Naive B cell (primary cell): ENCODE results near the gene CDC25B. TPM values are rescaled to one million over a fixed set of nuclear protein-coding genes. Genes with fewer than 3 reads are reported as not detected.

Source experiments
- ATAC-seq, 2 donors: fragments of 150-1000 bp; cut with Tn5 transposase; 2 replicates each; pipeline ENCODE4 v1.10.0; 2021; ENCODE audit warnings: low read depth in 2 of 2, mild to moderate bottlenecking in 2 of 2, moderate library complexity in 2 of 2
- DNase-seq: peaks from one replicate; pipeline ENCODE4 v3.0.0; 2022
- H3K27ac Mint-ChIP-seq, 6 donors: one replicate each; pipeline ENCODE4 v1.8.0; 2020 to 2022; ENCODE audit warnings: mild to moderate bottlenecking in 6 of 6, mixed read lengths in 6 of 6, moderate library complexity in 5 of 6, inconsistent platforms in 2 of 6
- H3K27me3 Mint-ChIP-seq, 3 donors: one replicate each; pipeline ENCODE4 v1.8.0; 2021 to 2022; ENCODE audit warnings: mixed read lengths in 3 of 3, mild to moderate bottlenecking in 1 of 3
- H3K36me3 Mint-ChIP-seq, 2 donors: one replicate each; pipeline ENCODE4 v1.8.0; 2020 to 2022; ENCODE audit warnings: mixed read lengths in 2 of 2, inconsistent platforms in 1 of 2, mild to moderate bottlenecking in 1 of 2
- H3K4me1 Mint-ChIP-seq, 3 donors: one replicate each; pipeline ENCODE4 v1.8.0; 2020 to 2022; ENCODE audit warnings: mixed read lengths in 3 of 3, inconsistent platforms in 1 of 3, mild to moderate bottlenecking in 1 of 3, moderate library complexity in 1 of 3
- H3K4me3 Mint-ChIP-seq, 8 donors: one replicate each; pipeline ENCODE4 v1.8.0; 2020 to 2022; ENCODE audit warnings: mild to moderate bottlenecking in 8 of 8, mixed read lengths in 8 of 8, moderate library complexity in 8 of 8, inconsistent platforms in 2 of 8
- H3K9me3 Mint-ChIP-seq, 7 donors: one replicate each; pipeline ENCODE4 v1.8.0; 2020 to 2022; ENCODE audit warnings: mixed read lengths in 7 of 7, mild to moderate bottlenecking in 5 of 7, inconsistent platforms in 2 of 7, moderate library complexity in 1 of 7
- polyA plus RNA-seq, 6 donors: library from polyadenylated mRNA; unstranded; fragments of 300-500 nt; fragmentation: Illumina TruSeq; gene quantifications; one replicate each; pipeline ENCODE4 v1.2.3, GENCODE V29; 2021; ENCODE audit warnings: low read depth in 6 of 6

CDC25B gene
- polyA plus RNA-seq, 6 donors from 2014 or later = 13.0 to 22.1 (median 19.5) TPM

GRCh38 chr20:3796477-3797225, 541 bp downstream of the CDC25B start:
- H3K27ac Mint-ChIP-seq = peak overlapping the region in 4 of 6 donors; percentile 27 to 98 (median 78)
- H3K9me3 Mint-ChIP-seq = peaks cover 0 to 3% (median 0%) of the 10 kb centered on the region in 7 donors
- peak overlapping the region; percentile 84 to 95 (median 92) for H3K4me3 Mint-ChIP-seq
- H3K4me1 Mint-ChIP-seq = peaks cover 43 to 62% (median 61%) of the 10 kb centered on the region in 3 donors
- H3K27me3 Mint-ChIP-seq = no peaks in the 10 kb centered on the region
- no peak for DNase-seq
- H3K36me3 Mint-ChIP-seq = no peaks in the 10 kb centered on the region
- ATAC-seq = no peak

GRCh38 chr20:3797226-3797545, 1.1 kb downstream of the CDC25B start:
- H3K36me3 Mint-ChIP-seq = peaks cover 0 to 2% of the 10 kb centered on the region in 2 donors
- H3K9me3 Mint-ChIP-seq = peaks cover 0 to 3% (median 0%) of the 10 kb centered on the region in 7 donors
- peaks cover 44 to 63% (median 61%) of the 10 kb centered on the region in 3 donors for H3K4me1 Mint-ChIP-seq
- no peaks in the 10 kb centered on the region for H3K27me3 Mint-ChIP-seq
- peak overlapping the region; percentile 75 to 95 (median 90) for H3K4me3 Mint-ChIP-seq
- DNase-seq (no peak), ATAC-seq (no peak)
- peak overlapping the region in 5 of 6 donors; percentile 70 to 100 (median 91) for H3K27ac Mint-ChIP-seq

GRCh38 chr20:3797592-3798372, 1.7 kb downstream of the CDC25B start:
- H3K36me3 Mint-ChIP-seq = peaks cover 5 to 8% of the 10 kb centered on the region in 2 donors
- peaks cover 0 to 3% (median 0%) of the 10 kb centered on the region in 7 donors for H3K9me3 Mint-ChIP-seq
- peak overlapping the region; percentile 74 to 100 (median 98) for H3K27ac Mint-ChIP-seq
- peaks cover 50 to 69% (median 66%) of the 10 kb centered on the region in 3 donors for H3K4me1 Mint-ChIP-seq
- H3K27me3 Mint-ChIP-seq = no peaks in the 10 kb centered on the region
- H3K4me3 Mint-ChIP-seq = peak overlapping the region; percentile 75 to 95 (median 90)
- DNase-seq = no peak
- ATAC-seq = no peak

- DNase-seq = no peak
- H3K27ac Mint-ChIP-seq = peak overlapping the region; percentile 74 to 100 (median 98)
- H3K4me3 Mint-ChIP-seq = peak overlapping the region; percentile 75 to 95 (median 90)
- peaks cover 8 to 13% of the 10 kb centered on the region in 2 donors for H3K36me3 Mint-ChIP-seq
- no peak for ATAC-seq
- H3K9me3 Mint-ChIP-seq = peaks cover 0 to 3% (median 0%) of the 10 kb centered on the region in 7 donors
- no peaks in the 10 kb centered on the region for H3K27me3 Mint-ChIP-seq
- H3K4me1 Mint-ChIP-seq = peaks cover 54 to 74% (median 71%) of the 10 kb centered on the region in 3 donors
Measured at GRCh38 chr20:3798373-3798768, 2.3 kb downstream of the CDC25B start.

GRCh38 chr20:3798908-3799248, 2.8 kb downstream of the CDC25B start:
- Mint-ChIP-seq H3K4me3 (peak overlapping the region; percentile 52 to 95 (median 87)), H3K4me1 (peaks cover 59 to 79% (median 76%) of the 10 kb centered on the region in 3 donors), H3K36me3 (peaks cover 13 to 18% of the 10 kb centered on the region in 2 donors), H3K27me3 (no peaks in the 10 kb centered on the region), H3K27ac (peak overlapping the region; percentile 91 to 100 (median 98)), H3K9me3 (peaks cover 0 to 3% (median 0%) of the 10 kb centered on the region in 7 donors)
- DNase-seq (no peak), ATAC-seq (no peak)

GRCh38 chr20:3800256-3800877, 4.3 kb downstream of the CDC25B start:
- Mint-ChIP-seq H3K4me1 (peaks cover 66 to 80% (median 79%) of the 10 kb centered on the region in 3 donors), H3K9me3 (peaks cover 0 to 2% (median 0%) of the 10 kb centered on the region in 7 donors), H3K36me3 (peaks cover 21 to 31% of the 10 kb centered on the region in 2 donors), H3K27me3 (no peaks in the 10 kb centered on the region), H3K27ac (peak overlapping the region in 5 of 6 donors; percentile 91 to 100 (median 98)), H3K4me3 (peak overlapping the region; percentile 75 to 95 (median 90))
- ATAC-seq (no peak), DNase-seq (no peak)

- Mint-ChIP-seq H3K27me3 (no peaks in the 10 kb centered on the region), H3K4me3 (peak overlapping the region in 2 of 8 donors; percentile 37 to 85), H3K9me3 (peaks cover 0 to 2% (median 0%) of the 10 kb centered on the region in 7 donors), H3K27ac (peak overlapping the region in 3 of 6 donors; percentile 49 to 98 (median 91)), H3K36me3 (peaks cover 25 to 34% of the 10 kb centered on the region in 2 donors), H3K4me1 (peaks cover 65 to 78% (median 75%) of the 10 kb centered on the region in 3 donors)
- DNase-seq (no peak), ATAC-seq (no peak)
Measured at GRCh38 chr20:3800878-3801260, 4.8 kb downstream of the CDC25B start.

- Mint-ChIP-seq H3K4me1 (peaks cover 65 to 77% (median 74%) of the 10 kb centered on the region in 3 donors), H3K27ac (peak overlapping the region in 5 of 6 donors; percentile 37 to 98 (median 49)), H3K4me3 (peak overlapping the region in 2 of 8 donors; percentile 20 to 85), H3K9me3 (peaks cover 0 to 2% (median 0%) of the 10 kb centered on the region in 7 donors), H3K36me3 (peaks cover 25 to 34% of the 10 kb centered on the region in 2 donors), H3K27me3 (no peaks in the 10 kb centered on the region)
- DNase-seq (no peak), ATAC-seq (no peak)
Measured at GRCh38 chr20:3801299-3801698, 5.2 kb downstream of the CDC25B start.

- H3K4me3 Mint-ChIP-seq = peak overlapping the region in 1 of 8 donors; percentile 44
- peaks cover 25 to 34% of the 10 kb centered on the region in 2 donors for H3K36me3 Mint-ChIP-seq
- H3K27me3 Mint-ChIP-seq = no peaks in the 10 kb centered on the region
- H3K27ac Mint-ChIP-seq = peak overlapping the region in 4 of 6 donors; percentile 44 to 91 (median 80)
- no peak for ATAC-seq
- DNase-seq = no peak
- H3K9me3 Mint-ChIP-seq = peaks cover 0 to 2% (median 0%) of the 10 kb centered on the region in 7 donors
- H3K4me1 Mint-ChIP-seq = peaks cover 62 to 74% (median 71%) of the 10 kb centered on the region in 3 donors
Measured at GRCh38 chr20:3801846-3802245, 5.7 kb downstream of the CDC25B start.

- no peak for DNase-seq
- Mint-ChIP-seq H3K9me3 (peaks cover 0 to 2% (median 0%) of the 10 kb centered on the region in 7 donors), H3K36me3 (peaks cover 25 to 34% of the 10 kb centered on the region in 2 donors), H3K4me3 (peak overlapping the region in 6 of 8 donors; percentile 40 to 85 (median 52)), H3K4me1 (peaks cover 54 to 70% (median 68%) of the 10 kb centered on the region in 3 donors), H3K27me3 (no peaks in the 10 kb centered on the region), H3K27ac (peak overlapping the region; percentile 54 to 91 (median 89))
- no peak for ATAC-seq
Measured at GRCh38 chr20:3802524-3803239, 6.6 kb downstream of the CDC25B start.

GRCh38 chr20:3803289-3803688, 7.2 kb downstream of the CDC25B start:
- Mint-ChIP-seq H3K36me3 (peaks cover 25 to 34% of the 10 kb centered on the region in 2 donors), H3K27ac (peak overlapping the region in 2 of 6 donors; percentile 91), H3K4me1 (peaks cover 48 to 64% (median 62%) of the 10 kb centered on the region in 3 donors), H3K4me3 (peak overlapping the region in 1 of 8 donors; percentile 56), H3K9me3 (peaks cover 0 to 2% (median 0%) of the 10 kb centered on the region in 7 donors), H3K27me3 (no peaks in the 10 kb centered on the region)
- ATAC-seq (no peak), DNase-seq (no peak)

GRCh38 chr20:3803854-3804253, 7.7 kb downstream of the CDC25B start:
- ATAC-seq (no peak), DNase-seq (no peak)
- Mint-ChIP-seq H3K27ac (peak overlapping the region in 3 of 6 donors; percentile 75 to 91 (median 91)), H3K4me3 (peak overlapping the region in 3 of 8 donors; percentile 56 to 74 (median 61)), H3K9me3 (peaks cover 0 to 2% (median 0%) of the 10 kb centered on the region in 7 donors), H3K27me3 (no peaks in the 10 kb centered on the region), H3K36me3 (peaks cover 25 to 34% of the 10 kb centered on the region in 2 donors), H3K4me1 (peaks cover 42 to 58% (median 56%) of the 10 kb centered on the region in 3 donors)
